SH-SY5Y (cell line): Measurements from ENCODE around the gene TBL1X.

Experiments used
- GATA2 ChIP-seq: IDR thresholded peaks from 2 replicates; pipeline ENCODE4 v1.6.1; 2011; ENCODE audit warnings: mild to moderate bottlenecking, low read depth, low read length
- GATA3 ChIP-seq: IDR thresholded peaks from 2 replicates; pipeline ENCODE4 v1.6.1; 2011; ENCODE audit warnings: low read depth, mild to moderate bottlenecking, low read length, moderate library complexity

DNA sequence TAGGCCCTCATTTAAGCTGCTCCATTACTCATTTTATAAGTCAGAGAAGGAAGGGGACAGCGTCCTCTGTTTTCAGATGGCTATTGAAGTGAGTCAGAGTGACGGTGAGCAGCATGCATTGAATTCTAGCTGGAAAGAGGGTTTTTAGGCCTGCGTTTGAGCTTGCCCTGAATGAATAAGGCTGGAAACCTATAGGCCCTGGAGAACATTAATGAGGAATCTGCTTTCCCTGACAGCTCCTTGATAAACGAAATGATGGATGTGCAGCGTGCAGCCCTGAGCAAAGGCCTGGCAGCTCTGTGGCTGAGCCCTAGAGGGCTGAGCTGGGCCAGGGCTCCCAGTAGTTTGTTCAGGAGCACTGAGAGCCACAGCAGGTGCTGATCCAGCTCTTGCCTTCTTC is 33.4 kb downstream of the TBL1X start:
- TF ChIP-seq GATA2, result no peak
- TF ChIP-seq GATA3, result no peak
